AG04450 (cell line): ENCODE measurements around the gene DTX4. TPM values are rescaled to one million over a fixed set of nuclear protein-coding genes. Genes with fewer than 3 reads are reported as not detected.

ENCODE experiments used
- CTCF ChIA-PET: fragments of 300-600, 350-600 bp; formaldehyde crosslinking; extraction: SDS; loops from one replicate; lab custom pipeline; 2022; ENCODE audit warnings: antibody characterized with exemption, inconsistent platforms; lab: Charles Lee
- POLR2A ChIA-PET: fragments of 350-600 bp; formaldehyde crosslinking; extraction: SDS; loops from one replicate; lab custom pipeline; 2021; ENCODE audit warnings: antibody characterized with exemption, inconsistent platforms; lab: Yijun Ruan, JAX
- DNase-seq: peaks from one replicate; pipeline ENCODE4 v3.0.0-alpha.2; 2011; ENCODE audit warnings: low read depth, low spot score
- H3K27ac ChIP-seq: one replicate; pipeline ENCODE4 v1.5.1; 2012; ENCODE audit warnings: low read depth, low read length, control low read depth
- H3K27me3 ChIP-seq: one replicate; pipeline ENCODE4 v1.6.0; 2012; ENCODE audit warnings: low read length; ENCODE audit not compliant: control insufficient read depth, insufficient read depth
- H3K4me3 ChIP-seq: 2 replicates; pipeline ENCODE4 v1.5.1; 2011; ENCODE audit warnings: mild to moderate bottlenecking, low read depth, low read length, control low read depth
- H3K9me3 ChIP-seq: 2 replicates; pipeline ENCODE4 v1.5.1; 2012; ENCODE audit warnings: low read length; ENCODE audit not compliant: control insufficient read depth, insufficient read depth
- CTCF ChIP-seq: IDR thresholded peaks from 2 replicates; pipeline ENCODE4 v1.5.1; 2011; ENCODE audit warnings: low read depth, low read length, control low read depth, inconsistent platforms
- polyA plus RNA-seq: library from polyadenylated mRNA; depleted of rRNA; stranded (reverse); fragments of >200 nt; gene quantifications from 2 replicates; pipeline ENCODE4 v1.2.3, GENCODE V29; 2011

Gene DTX4
- polyA plus RNA-seq, 1 experiment = 1.4 TPM

GRCh38 chr11:59180168-59180776 lies 8.3 kb downstream of the DTX4 start:
- ChIA-PET POLR2A (no interaction called here), CTCF (interaction anchor here (0.6 to 1.9 kb wide), 7 partner anchors 8 to 70 kb away, joined by 3 to 15 read pairs (median 4); partner anchors contain the start of gene DTX4)
- DNase-seq = no peak
- TF ChIP-seq CTCF = no peak
- Histone ChIP-seq H3K27ac (no peak overlapping the region), H3K4me3 (no peak overlapping the region), H3K27me3 (no peaks in the 10 kb centered on the region), H3K9me3 (peaks cover 5% of the 10 kb centered on the region)

GRCh38 chr11:59180907-59181306 lies 9.0 kb downstream of the DTX4 start:
- ChIA-PET POLR2A (no interaction called here), CTCF (interaction anchor here (0.6 to 1.9 kb wide), 6 partner anchors 9 to 45 kb away, joined by 3 to 15 read pairs (median 4); partner anchors contain the start of gene DTX4)
- H3K9me3 ChIP-seq = peaks cover 5% of the 10 kb centered on the region
- no peaks in the 10 kb centered on the region for H3K27me3 ChIP-seq
- no peak overlapping the region for H3K4me3 ChIP-seq
- no peak for TF ChIP-seq CTCF
- DNase-seq = no peak
- H3K27ac ChIP-seq = no peak overlapping the region

- Histone ChIP-seq H3K27ac (no peak overlapping the region), H3K4me3 (no peak overlapping the region), H3K9me3 (peaks cover 5% of the 10 kb centered on the region), H3K27me3 (no peaks in the 10 kb centered on the region)
- no peak for DNase-seq
- TF ChIP-seq CTCF = no peak
- ChIA-PET POLR2A (no interaction called here), CTCF (interaction anchor here (0.6 to 9.9 kb wide), 3 partner anchors 9 to 555 kb away, joined by 3 to 151 read pairs (median 3); partner anchors contain the start of gene DTX4)
These were observed 10.0 kb downstream of the DTX4 start for GRCh38 chr11:59181746-59182456.

- CTCF ChIA-PET = interaction anchor here (1.0 to 9.9 kb wide), 2 partner anchors 9 to 24 kb away, joined by 3 to 151 read pairs; partner anchors contain the start of gene DTX4
- DNase-seq = no peak
- TF ChIP-seq CTCF = peak; percentile 11; the same call in 1 of the 2 replicates
- Histone ChIP-seq H3K9me3 (peaks cover 5% of the 10 kb centered on the region), H3K27me3 (no peaks in the 10 kb centered on the region), H3K27ac (no peak overlapping the region), H3K4me3 (no peak overlapping the region)
- POLR2A ChIA-PET = no interaction called here
These were observed 10.7 kb downstream of the DTX4 start for GRCh38 chr11:59182457-59183151.
